Measurements from ENCODE around the gene ROR1.

- TF ChIP-seq, protein P1, sequence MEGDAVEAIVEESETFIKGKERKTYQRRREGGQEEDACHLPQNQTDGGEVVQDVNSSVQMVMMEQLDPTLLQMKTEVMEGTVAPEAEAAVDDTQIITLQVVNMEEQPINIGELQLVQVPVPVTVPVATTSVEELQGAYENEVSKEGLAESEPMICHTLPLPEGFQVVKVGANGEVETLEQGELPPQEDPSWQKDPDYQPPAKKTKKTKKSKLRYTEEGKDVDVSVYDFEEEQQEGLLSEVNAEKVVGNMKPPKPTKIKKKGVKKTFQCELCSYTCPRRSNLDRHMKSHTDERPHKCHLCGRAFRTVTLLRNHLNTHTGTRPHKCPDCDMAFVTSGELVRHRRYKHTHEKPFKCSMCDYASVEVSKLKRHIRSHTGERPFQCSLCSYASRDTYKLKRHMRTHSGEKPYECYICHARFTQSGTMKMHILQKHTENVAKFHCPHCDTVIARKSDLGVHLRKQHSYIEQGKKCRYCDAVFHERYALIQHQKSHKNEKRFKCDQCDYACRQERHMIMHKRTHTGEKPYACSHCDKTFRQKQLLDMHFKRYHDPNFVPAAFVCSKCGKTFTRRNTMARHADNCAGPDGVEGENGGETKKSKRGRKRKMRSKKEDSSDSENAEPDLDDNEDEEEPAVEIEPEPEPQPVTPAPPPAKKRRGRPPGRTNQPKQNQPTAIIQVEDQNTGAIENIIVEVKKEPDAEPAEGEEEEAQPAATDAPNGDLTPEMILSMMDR (IDR thresholded peaks at IDR 0.05), result no peak
- no peak for TF ChIP-seq POLR2A (IDR thresholded peaks at IDR 0.05)
Measured at GRCh38 chr1:63798284-63798683, 24.5 kb downstream of the ROR1 start.

Data from uterus (tissue), 2 donors.